ENCODE data around the gene PRKCE. TPM values are rescaled to one million over a fixed set of nuclear protein-coding genes. Genes with fewer than 3 reads are reported as not detected.

Gene PRKCE
- total RNA-seq, 1 experiment from 2014 or later: 14.0 TPM

GRCh38 chr2:45806563-45807358, 155.3 kb downstream of the PRKCE start:
- TF ChIP-seq, protein P1, sequence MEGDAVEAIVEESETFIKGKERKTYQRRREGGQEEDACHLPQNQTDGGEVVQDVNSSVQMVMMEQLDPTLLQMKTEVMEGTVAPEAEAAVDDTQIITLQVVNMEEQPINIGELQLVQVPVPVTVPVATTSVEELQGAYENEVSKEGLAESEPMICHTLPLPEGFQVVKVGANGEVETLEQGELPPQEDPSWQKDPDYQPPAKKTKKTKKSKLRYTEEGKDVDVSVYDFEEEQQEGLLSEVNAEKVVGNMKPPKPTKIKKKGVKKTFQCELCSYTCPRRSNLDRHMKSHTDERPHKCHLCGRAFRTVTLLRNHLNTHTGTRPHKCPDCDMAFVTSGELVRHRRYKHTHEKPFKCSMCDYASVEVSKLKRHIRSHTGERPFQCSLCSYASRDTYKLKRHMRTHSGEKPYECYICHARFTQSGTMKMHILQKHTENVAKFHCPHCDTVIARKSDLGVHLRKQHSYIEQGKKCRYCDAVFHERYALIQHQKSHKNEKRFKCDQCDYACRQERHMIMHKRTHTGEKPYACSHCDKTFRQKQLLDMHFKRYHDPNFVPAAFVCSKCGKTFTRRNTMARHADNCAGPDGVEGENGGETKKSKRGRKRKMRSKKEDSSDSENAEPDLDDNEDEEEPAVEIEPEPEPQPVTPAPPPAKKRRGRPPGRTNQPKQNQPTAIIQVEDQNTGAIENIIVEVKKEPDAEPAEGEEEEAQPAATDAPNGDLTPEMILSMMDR (IDR thresholded peaks at IDR 0.05): no peak
- TF ChIP-seq REST (IDR thresholded peaks at IDR 0.05; ENCODE audit: insufficient read depth in 1 of 2, low read depth in 2 of 2, low read length in 1 of 2): no peak
- TF ChIP-seq POLR2AphosphoS5 (IDR thresholded peaks at IDR 0.05; ENCODE audit: low read depth, low read length): no peak
- TF ChIP-seq SIN3A (IDR thresholded peaks at IDR 0.05; ENCODE audit: borderline replicate concordance, insufficient read depth, low read depth, low read length): no peak
- TF ChIP-seq TCF7L2 (IDR thresholded peaks at IDR 0.05; ENCODE audit: low read depth, low read length): no peak
- no peaks in the 10 kb centered on the region for H3K36me3 ChIP-seq (ENCODE audit: control insufficient read depth, insufficient read depth, low read length)
- no peak for DNase-seq (ENCODE audit: low read depth, low spot score)
- no peak overlapping the region for H3K27ac ChIP-seq (ENCODE audit: low read length)
- ChIA-PET CTCF (no interaction called here), POLR2A (no interaction called here)
- H3K4me1 ChIP-seq (ENCODE audit: control insufficient read depth, insufficient read depth, low read length): no peaks in the 10 kb centered on the region
- BruUV-seq (replicated peaks): no TSS peak
- H3K9me3 ChIP-seq (ENCODE audit: control insufficient read depth, insufficient read depth, low read depth, low read length): no peaks in the 10 kb centered on the region
- intact Hi-C loops (cut with micrococcal nuclease; ENCODE audit: unreplicated experiment) (no loop called here), in situ Hi-C loops (cut with HindIII; ENCODE audit: low pct_unique_long_range_greater_than_20kb, low sequenced_read_pairs) (no loop called here)
- ATAC-seq: no peak
- no peaks in the 10 kb centered on the region for H3K27me3 ChIP-seq (ENCODE audit: control insufficient read depth, insufficient read depth, low read length)
- no peak overlapping the region for H3K4me3 ChIP-seq (ENCODE audit: low read depth in 2 of 2, low read length in 2 of 2)

GRCh38 chr2:45808294-45808800, 156.9 kb downstream of the PRKCE start:
- no peak for DNase-seq (ENCODE audit: low read depth, low spot score)
- Histone ChIP-seq H3K4me1 (ENCODE audit: control insufficient read depth, insufficient read depth, low read length) (no peaks in the 10 kb centered on the region), H3K4me3 (ENCODE audit: low read depth in 2 of 2, low read length in 2 of 2) (no peak overlapping the region), H3K9me3 (ENCODE audit: control insufficient read depth, insufficient read depth, low read depth, low read length) (no peaks in the 10 kb centered on the region), H3K36me3 (ENCODE audit: control insufficient read depth, insufficient read depth, low read length) (no peaks in the 10 kb centered on the region), H3K27ac (ENCODE audit: low read length) (no peak overlapping the region), H3K27me3 (ENCODE audit: control insufficient read depth, insufficient read depth, low read length) (no peaks in the 10 kb centered on the region)
- BruUV-seq (replicated peaks): no TSS peak
- CTCF ChIA-PET: no interaction called here
- POLR2A ChIA-PET: interaction anchor here (0.6 kb wide), 1 partner anchor 194 kb away, joined by 4 read pairs; no protein-coding TSS in a partner anchor
- intact Hi-C loops (cut with micrococcal nuclease; ENCODE audit: unreplicated experiment): no loop called here
- ATAC-seq: no peak
- TF ChIP-seq TCF7L2 (IDR thresholded peaks at IDR 0.05; ENCODE audit: low read depth, low read length) (no peak), REST (IDR thresholded peaks at IDR 0.05; ENCODE audit: insufficient read depth in 1 of 2, low read depth in 2 of 2, low read length in 1 of 2) (no peak), SIN3A (IDR thresholded peaks at IDR 0.05; ENCODE audit: borderline replicate concordance, insufficient read depth, low read depth, low read length) (no peak), POLR2AphosphoS5 (IDR thresholded peaks at IDR 0.05; ENCODE audit: low read depth, low read length) (no peak)
- TF ChIP-seq, protein P1 (IDR thresholded peaks at IDR 0.05): no peak
- in situ Hi-C loops (cut with HindIII; ENCODE audit: low pct_unique_long_range_greater_than_20kb, low sequenced_read_pairs): no loop called here
